Subcutaneous adipose tissue (tissue), 4 donors: ENCODE measurements around the gene CERS6. TPM values are rescaled to one million over a fixed set of nuclear protein-coding genes. Genes with fewer than 3 reads are reported as not detected.

ENCODE experiments used
- total RNA-seq, 4 donors: library from RNA; depleted of rRNA; stranded (reverse); fragments of >200 nt; gene quantifications; one replicate each; pipeline ENCODE4 v1.1.0, GENCODE V29; 2016
- TF ChIP-seq, protein P1 (sequence below): fragments of 450-650 bp; IDR thresholded peaks from one replicate; pipeline ENCODE4 v1.5.1; 2016; ENCODE audit warnings: low read depth, mild to moderate bottlenecking, control low read depth, antibody characterized with exemption, moderate library complexity

The CERS6 gene
- total RNA-seq, 4 donors from 2014 or later, result 51.7 to 77.1 (median 59.3) TPM

DNA sequence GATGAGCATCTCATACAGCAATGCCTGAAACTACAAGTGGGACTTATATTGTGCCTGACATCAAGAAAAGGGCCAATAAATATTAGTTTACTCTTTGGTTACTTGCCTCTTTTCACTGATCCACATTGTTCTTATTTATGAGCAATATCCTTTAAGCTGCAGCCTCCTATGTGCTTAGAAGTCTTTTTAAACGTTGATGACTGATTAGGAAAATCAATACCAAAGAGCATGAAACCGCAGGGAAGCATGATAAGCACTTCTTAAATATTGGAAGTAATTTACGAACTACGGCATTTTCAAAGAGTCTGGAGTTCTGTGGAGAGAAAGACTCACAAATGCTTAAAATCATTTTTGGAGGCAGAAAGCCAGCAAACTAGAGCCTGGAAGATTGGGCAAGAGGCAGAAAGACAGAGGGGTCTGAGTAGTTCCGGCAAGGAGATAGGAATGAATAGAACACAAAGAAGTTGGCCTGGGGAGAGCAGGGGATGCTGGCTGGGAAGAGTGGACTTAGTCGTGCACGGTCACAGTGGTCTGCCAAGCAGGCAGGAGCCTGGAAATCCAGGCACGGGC lies 223.8 kb downstream of the CERS6 start:
- TF ChIP-seq, protein P1, sequence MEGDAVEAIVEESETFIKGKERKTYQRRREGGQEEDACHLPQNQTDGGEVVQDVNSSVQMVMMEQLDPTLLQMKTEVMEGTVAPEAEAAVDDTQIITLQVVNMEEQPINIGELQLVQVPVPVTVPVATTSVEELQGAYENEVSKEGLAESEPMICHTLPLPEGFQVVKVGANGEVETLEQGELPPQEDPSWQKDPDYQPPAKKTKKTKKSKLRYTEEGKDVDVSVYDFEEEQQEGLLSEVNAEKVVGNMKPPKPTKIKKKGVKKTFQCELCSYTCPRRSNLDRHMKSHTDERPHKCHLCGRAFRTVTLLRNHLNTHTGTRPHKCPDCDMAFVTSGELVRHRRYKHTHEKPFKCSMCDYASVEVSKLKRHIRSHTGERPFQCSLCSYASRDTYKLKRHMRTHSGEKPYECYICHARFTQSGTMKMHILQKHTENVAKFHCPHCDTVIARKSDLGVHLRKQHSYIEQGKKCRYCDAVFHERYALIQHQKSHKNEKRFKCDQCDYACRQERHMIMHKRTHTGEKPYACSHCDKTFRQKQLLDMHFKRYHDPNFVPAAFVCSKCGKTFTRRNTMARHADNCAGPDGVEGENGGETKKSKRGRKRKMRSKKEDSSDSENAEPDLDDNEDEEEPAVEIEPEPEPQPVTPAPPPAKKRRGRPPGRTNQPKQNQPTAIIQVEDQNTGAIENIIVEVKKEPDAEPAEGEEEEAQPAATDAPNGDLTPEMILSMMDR, result no peak

DNA sequence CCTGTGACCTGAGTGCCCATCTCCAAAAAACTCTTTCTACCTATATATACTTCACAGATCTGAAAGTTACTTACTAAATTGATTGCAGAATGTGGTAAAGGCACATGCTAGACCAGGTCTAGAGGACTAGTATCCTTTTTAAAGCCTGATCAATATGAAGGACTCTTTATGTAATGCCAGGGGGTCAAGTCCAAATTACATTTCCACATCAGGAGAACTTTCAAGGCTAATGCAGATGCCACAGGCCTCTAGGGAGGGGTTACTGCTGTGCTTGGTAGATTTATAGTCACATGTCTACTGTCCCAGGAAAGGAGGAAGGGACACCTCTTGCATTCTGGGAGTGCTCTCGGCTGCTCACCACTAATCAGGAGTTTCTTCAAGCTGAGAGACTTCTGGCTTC lies 227.9 kb downstream of the CERS6 start:
- TF ChIP-seq, protein P1, result no peak

DNA sequence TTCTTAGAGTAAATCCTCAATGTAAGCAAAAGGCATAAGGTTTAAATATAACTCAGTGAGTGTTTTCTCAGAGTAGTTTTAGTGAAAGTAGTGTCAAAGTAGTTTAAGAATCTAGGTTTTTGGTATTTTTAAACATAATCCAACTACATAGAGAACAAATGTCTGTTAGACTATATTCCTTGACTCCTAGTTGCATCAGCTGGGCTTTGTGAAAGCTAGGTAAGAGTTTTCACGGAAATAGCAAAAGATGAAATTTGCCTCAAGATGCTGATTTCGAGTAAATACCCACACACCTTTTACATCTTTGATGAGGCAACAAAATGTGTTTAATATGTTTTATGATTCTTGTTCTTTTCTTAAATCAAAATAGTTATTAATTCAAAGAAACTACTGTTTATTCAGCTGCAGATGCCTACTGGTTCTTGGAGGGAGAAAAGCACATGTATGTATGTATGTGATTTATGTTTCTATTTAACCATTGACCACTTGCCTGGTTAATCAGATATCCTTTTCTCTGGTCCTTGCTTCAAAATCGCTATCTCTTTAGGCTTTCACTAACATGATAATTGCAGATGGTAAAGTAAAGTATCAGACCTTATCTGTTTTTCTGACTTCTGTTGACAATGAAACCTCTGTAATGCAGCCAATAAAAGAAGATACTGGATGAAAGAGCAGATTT lies 229.0 kb downstream of the CERS6 start:
- TF ChIP-seq, protein P1, result no peak

GRCh38 chr2:168685600-168686451 lies 229.8 kb downstream of the CERS6 start:
- TF ChIP-seq, protein P1, result no peak

GRCh38 chr2:168686452-168687191 lies 230.6 kb downstream of the CERS6 start:
- TF ChIP-seq, protein P1, result no peak

DNA sequence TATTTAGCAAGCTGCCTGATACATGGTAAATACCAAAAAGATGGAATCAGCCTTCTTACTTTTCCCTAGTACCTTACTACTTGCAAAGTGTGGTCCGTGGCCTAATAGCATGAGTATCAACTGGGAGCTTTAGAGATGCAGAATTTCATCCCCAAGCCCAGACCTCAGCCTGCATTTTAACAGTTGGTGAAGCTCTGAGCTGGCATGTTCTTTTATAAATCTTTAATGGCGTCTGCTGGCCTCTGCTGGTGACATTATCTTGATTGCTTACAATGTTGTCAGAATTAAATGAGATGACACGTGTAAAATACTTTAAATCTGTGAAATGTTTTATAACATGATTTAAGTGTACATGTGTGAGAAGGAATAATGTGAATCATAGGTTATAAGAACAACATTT lies 231.2 kb downstream of the CERS6 start:
- TF ChIP-seq, protein P1, result no peak
